SW 1271 (cell line): ENCODE data around the gene ROS1.

Experiments
- DNase-seq, 2 experiments: peaks; one replicate each; lab custom pipeline; 2025; lab: John Stamatoyannopoulos, UW

Gene ROS1

GRCh38 chr6:117309611-117310010 is 116.1 kb downstream of the ROS1 start:
- no peak for DNase-seq

- no peak for DNase-seq
Measured at GRCh38 chr6:117309069-117309468, 116.7 kb downstream of the ROS1 start.

- DNase-seq = no peak
Measured at GRCh38 chr6:117307655-117308054, 118.1 kb downstream of the ROS1 start.

GRCh38 chr6:117306227-117306790 is 119.4 kb downstream of the ROS1 start:
- no peak for DNase-seq

- no peak for DNase-seq
Measured at GRCh38 chr6:117304446-117304845, 121.3 kb downstream of the ROS1 start.

- no peak for DNase-seq
Measured at GRCh38 chr6:117303323-117303722, 122.4 kb downstream of the ROS1 start.

- no peak for DNase-seq
Measured at GRCh38 chr6:117298941-117299340, 126.8 kb downstream of the ROS1 start.

- no peak for DNase-seq
Measured at GRCh38 chr6:117290173-117290846, 135.4 kb downstream of the ROS1 start.

- no peak for DNase-seq
Measured at GRCh38 chr6:117288083-117288715, 137.5 kb downstream of the ROS1 start.

GRCh38 chr6:117280922-117281321 is 144.8 kb downstream of the ROS1 start:
- peak in 1 of 2 experiments; percentile 2 for DNase-seq

GRCh38 chr6:117276778-117277316 is 148.9 kb downstream of the ROS1 start:
- no peak for DNase-seq

GRCh38 chr6:117275711-117276110 is 150.0 kb downstream of the ROS1 start:
- no peak for DNase-seq

GRCh38 chr6:117275205-117275604 is 150.5 kb downstream of the ROS1 start:
- no peak for DNase-seq

GRCh38 chr6:117272891-117273290 is 152.9 kb downstream of the ROS1 start:
- no peak for DNase-seq

- no peak for DNase-seq
Measured at GRCh38 chr6:117272032-117272866, 153.5 kb downstream of the ROS1 start.

GRCh38 chr6:117270843-117271507 is 154.8 kb downstream of the ROS1 start:
- no peak for DNase-seq

GRCh38 chr6:117270055-117270842 is 155.5 kb downstream of the ROS1 start:
- DNase-seq = no peak

- DNase-seq = no peak
Measured at GRCh38 chr6:117269638-117270054, 156.1 kb downstream of the ROS1 start.

GRCh38 chr6:117268924-117269323 is 156.8 kb downstream of the ROS1 start:
- DNase-seq = no peak

- DNase-seq = no peak
Measured at GRCh38 chr6:117267766-117268534, 157.8 kb downstream of the ROS1 start.
